Ishikawa (cell line): Measurements from ENCODE around the gene TNIK.

Source experiments
- CEBPB ChIP-seq: IDR thresholded peaks from 2 replicates; pipeline ENCODE4 v1.6.1; 2012
- CREB1 ChIP-seq: IDR thresholded peaks from 2 replicates; pipeline ENCODE4 v1.6.1; 2012; ENCODE audit warnings: low read depth
- EGR1 ChIP-seq: IDR thresholded peaks from 2 replicates; pipeline ENCODE4 v1.6.1; 2012
- EP300 ChIP-seq: IDR thresholded peaks from 2 replicates; pipeline ENCODE4 v1.6.1; 2012; ENCODE audit warnings: borderline replicate concordance
- FOXM1 ChIP-seq: IDR thresholded peaks from 2 replicates; pipeline ENCODE4 v1.6.1; 2012; ENCODE audit warnings: low read depth, borderline replicate concordance
- NFIC ChIP-seq: IDR thresholded peaks from 2 replicates; pipeline ENCODE4 v1.6.1; 2012
- RAD21 ChIP-seq: IDR thresholded peaks from 2 replicates; pipeline ENCODE4 v1.6.1; 2012; ENCODE audit warnings: low read depth
- TAF1 ChIP-seq: IDR thresholded peaks from 2 replicates; pipeline ENCODE4 v1.6.1; 2012; ENCODE audit warnings: low read depth, mild to moderate bottlenecking
- TCF12 ChIP-seq: IDR thresholded peaks from 2 replicates; pipeline ENCODE4 v1.6.1; 2012; ENCODE audit warnings: low read depth
- TEAD4 ChIP-seq: IDR thresholded peaks from 2 replicates; pipeline ENCODE4 v1.6.1; 2012
- YY1 ChIP-seq: IDR thresholded peaks from 2 replicates; pipeline ENCODE4 v1.6.1; 2012; ENCODE audit warnings: low read depth
- ZBTB7A ChIP-seq: IDR thresholded peaks from 2 replicates; pipeline ENCODE4 v1.6.1; 2012; ENCODE audit warnings: low read depth
- TF ChIP-seq, protein P1 (sequence below): IDR thresholded peaks from 2 replicates; pipeline ENCODE4 v1.6.1; 2012
- TF ChIP-seq, protein P2 (sequence below): IDR thresholded peaks from 2 replicates; pipeline ENCODE4 v1.6.1; 2012
- TF ChIP-seq, protein P3 (sequence below): IDR thresholded peaks from 2 replicates; pipeline ENCODE4 v1.6.1; 2012; ENCODE audit warnings: low read depth, mild to moderate bottlenecking

TNIK gene

DNA sequence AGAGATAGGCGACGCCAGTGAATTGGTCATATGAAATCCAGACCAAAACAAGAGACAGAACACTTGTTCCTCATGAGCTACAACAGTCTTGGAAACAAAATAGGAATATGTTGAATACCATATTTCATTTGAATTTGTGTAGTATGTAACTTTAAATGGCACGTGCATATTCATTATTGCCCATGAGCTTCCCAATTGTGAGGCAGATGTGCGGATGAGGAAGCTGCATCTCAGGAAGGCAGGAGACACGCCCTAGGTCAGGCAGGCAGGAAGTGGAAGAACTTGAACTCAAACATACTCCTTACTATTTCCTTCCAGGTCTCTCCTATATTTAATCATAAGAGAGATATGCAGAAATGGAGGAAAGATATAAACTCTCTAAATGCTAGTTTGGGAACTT, 326.9 kb downstream of the TNIK start:
- TF ChIP-seq EP300 (no peak), CREB1 (no peak), CEBPB (no peak), EGR1 (no peak), FOXM1 (no peak), NFIC (no peak), TCF12 (no peak), TEAD4 (no peak), YY1 (no peak), ZBTB7A (no peak), RAD21 (no peak), TAF1 (no peak)
- TF ChIP-seq, protein P1, sequence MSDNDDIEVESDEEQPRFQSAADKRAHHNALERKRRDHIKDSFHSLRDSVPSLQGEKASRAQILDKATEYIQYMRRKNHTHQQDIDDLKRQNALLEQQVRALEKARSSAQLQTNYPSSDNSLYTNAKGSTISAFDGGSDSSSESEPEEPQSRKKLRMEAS: no peak
- TF ChIP-seq, protein P2, sequence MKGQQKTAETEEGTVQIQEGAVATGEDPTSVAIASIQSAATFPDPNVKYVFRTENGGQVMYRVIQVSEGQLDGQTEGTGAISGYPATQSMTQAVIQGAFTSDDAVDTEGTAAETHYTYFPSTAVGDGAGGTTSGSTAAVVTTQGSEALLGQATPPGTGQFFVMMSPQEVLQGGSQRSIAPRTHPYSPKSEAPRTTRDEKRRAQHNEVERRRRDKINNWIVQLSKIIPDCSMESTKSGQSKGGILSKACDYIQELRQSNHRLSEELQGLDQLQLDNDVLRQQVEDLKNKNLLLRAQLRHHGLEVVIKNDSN: no peak
- TF ChIP-seq, protein P3, sequence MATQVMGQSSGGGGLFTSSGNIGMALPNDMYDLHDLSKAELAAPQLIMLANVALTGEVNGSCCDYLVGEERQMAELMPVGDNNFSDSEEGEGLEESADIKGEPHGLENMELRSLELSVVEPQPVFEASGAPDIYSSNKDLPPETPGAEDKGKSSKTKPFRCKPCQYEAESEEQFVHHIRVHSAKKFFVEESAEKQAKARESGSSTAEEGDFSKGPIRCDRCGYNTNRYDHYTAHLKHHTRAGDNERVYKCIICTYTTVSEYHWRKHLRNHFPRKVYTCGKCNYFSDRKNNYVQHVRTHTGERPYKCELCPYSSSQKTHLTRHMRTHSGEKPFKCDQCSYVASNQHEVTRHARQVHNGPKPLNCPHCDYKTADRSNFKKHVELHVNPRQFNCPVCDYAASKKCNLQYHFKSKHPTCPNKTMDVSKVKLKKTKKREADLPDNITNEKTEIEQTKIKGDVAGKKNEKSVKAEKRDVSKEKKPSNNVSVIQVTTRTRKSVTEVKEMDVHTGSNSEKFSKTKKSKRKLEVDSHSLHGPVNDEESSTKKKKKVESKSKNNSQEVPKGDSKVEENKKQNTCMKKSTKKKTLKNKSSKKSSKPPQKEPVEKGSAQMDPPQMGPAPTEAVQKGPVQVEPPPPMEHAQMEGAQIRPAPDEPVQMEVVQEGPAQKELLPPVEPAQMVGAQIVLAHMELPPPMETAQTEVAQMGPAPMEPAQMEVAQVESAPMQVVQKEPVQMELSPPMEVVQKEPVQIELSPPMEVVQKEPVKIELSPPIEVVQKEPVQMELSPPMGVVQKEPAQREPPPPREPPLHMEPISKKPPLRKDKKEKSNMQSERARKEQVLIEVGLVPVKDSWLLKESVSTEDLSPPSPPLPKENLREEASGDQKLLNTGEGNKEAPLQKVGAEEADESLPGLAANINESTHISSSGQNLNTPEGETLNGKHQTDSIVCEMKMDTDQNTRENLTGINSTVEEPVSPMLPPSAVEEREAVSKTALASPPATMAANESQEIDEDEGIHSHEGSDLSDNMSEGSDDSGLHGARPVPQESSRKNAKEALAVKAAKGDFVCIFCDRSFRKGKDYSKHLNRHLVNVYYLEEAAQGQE: no peak

DNA sequence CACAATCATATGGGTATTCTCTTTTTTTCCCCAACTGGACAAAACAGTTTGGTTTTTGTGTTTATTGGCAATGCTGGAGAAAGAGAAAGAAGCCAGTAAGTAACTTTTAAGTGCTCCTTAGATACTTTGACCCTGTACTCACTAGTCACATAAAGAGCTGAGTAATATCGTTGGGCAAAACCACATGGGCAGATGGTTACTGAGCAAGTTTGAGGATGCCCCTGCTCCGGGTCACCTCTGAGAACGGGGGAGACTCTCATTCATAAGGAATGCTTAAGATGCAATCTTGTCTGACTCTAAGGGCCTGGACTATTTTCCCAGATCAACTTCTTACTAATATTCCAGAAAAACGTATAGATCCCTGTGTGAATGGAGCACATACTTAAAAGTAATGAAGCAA, 327.3 kb downstream of the TNIK start:
- TF ChIP-seq TCF12 (no peak), YY1 (no peak), TAF1 (no peak), CREB1 (no peak), CEBPB (no peak), NFIC (no peak), ZBTB7A (no peak), TEAD4 (no peak), FOXM1 (no peak), EP300 (no peak), EGR1 (no peak), RAD21 (no peak)
- TF ChIP-seq, protein P1: no peak
- TF ChIP-seq, protein P2: no peak
- TF ChIP-seq, protein P3: no peak

DNA sequence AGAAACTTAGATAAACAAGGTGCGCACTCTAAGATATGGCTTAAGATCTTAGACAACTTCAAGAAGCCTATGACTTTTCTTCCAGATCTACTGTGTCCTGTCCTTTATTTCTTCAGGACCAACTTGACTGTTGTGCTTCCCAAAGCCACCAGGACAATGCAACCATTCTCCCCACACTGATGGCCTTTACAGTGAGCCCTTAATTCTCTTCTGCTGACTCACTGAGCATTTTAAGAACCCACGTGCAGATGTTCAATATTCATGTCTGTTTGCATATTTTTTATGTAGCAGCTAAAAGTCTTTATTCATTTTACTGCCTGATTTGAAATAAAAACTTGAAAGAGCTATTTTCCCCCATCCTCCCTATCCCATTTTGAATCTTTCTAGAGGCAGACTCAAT, 330.4 kb downstream of the TNIK start:
- TF ChIP-seq CEBPB: no peak
- TF ChIP-seq NFIC: no peak
- TF ChIP-seq, protein P2: no peak
- no peak for TF ChIP-seq YY1
- TF ChIP-seq, protein P1: no peak
- no peak for TF ChIP-seq TCF12
- TF ChIP-seq TEAD4: no peak
- TF ChIP-seq RAD21: no peak

DNA sequence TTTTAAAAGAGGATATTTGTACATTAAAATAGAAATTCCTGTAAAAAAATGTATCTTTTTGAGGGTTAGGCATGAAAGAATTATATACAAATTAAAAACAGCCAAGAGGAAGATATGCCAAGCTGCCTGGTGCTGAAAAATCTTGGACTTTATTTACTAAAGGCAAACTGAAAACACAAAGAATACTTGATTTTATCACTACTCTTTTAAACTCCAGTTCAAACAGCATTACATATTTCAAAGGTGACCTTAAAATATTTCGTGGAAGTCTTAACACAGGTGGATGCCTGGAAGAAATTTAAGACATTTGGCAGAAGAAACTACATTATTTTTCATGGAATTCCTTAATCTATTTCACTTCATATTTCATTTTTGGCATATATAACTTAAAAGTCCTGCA, 332.6 kb downstream of the TNIK start:
- TF ChIP-seq ZBTB7A (no peak), EP300 (no peak), TAF1 (no peak), CREB1 (no peak), TCF12 (no peak), TEAD4 (no peak), NFIC (no peak), YY1 (no peak), RAD21 (no peak), CEBPB (no peak), EGR1 (no peak), FOXM1 (no peak)
- TF ChIP-seq, protein P3: no peak
- TF ChIP-seq, protein P1: no peak
- TF ChIP-seq, protein P2: no peak
